Transverse colon (tissue), 4 donors: Measurements from ENCODE around the gene TTC36. TPM values are rescaled to one million over a fixed set of nuclear protein-coding genes. Genes with fewer than 3 reads are reported as not detected.
A peak's percentile ranks its signal among the peaks of the same experiment; 100 is the strongest.
"Not testable (repeated sequence)": the region's sequence is repeated elsewhere in the genome, so short reads cannot be mapped to it uniquely, and the experiment has no call there.

Experiments
- DNase-seq: peaks from one replicate; pipeline ENCODE4 v3.0.0-alpha.2; 2019
- H3K27ac ChIP-seq, 4 donors: fragments of 200-600 bp; sonication (generic); 2 replicates each; pipeline ENCODE4 v1.5.1; 2016 to 2018; ENCODE audit warnings: inconsistent platforms in 4 of 4
- H3K27me3 ChIP-seq: fragments of 200-600 bp; sonication (generic); 2 replicates; pipeline ENCODE4 v1.5.1; 2017; ENCODE audit warnings: inconsistent platforms
- H3K36me3 ChIP-seq, 4 donors: fragments of 200-600 bp; sonication (generic); 2 replicates each; pipeline ENCODE4 v1.5.1; 2017 to 2019; ENCODE audit warnings: inconsistent platforms in 4 of 4
- H3K4me1 ChIP-seq, 4 donors: fragments of 200-600 bp; sonication (generic); 2 replicates each; pipeline ENCODE4 v1.5.1; 2017 to 2020; ENCODE audit warnings: inconsistent platforms in 4 of 4
- H3K4me3 ChIP-seq, 4 donors: fragments of 200-600 bp; sonication (generic); 1 replicate in 1 of 4; 2 replicates in 3 of 4; pipeline versions ENCODE4 v1.5.1 to v1.6.1; 2017 to 2019; ENCODE audit warnings: inconsistent platforms in 4 of 4
- H3K9me3 ChIP-seq, 2 donors: fragments of 200-600 bp; sonication (generic); 2 replicates each; pipeline ENCODE4 v1.5.1; 2017 to 2019; ENCODE audit warnings: inconsistent platforms in 2 of 2
- CTCF ChIP-seq, 5 experiments: fragments of 200-600 bp in 3 of 5; fragments of 450-650 bp in 2 of 5; sonication (generic) in 3 of 5; IDR thresholded peaks; 1 replicate in 2 of 5; 2 replicates in 3 of 5; pipeline ENCODE4 v1.5.1; 2016 to 2017; ENCODE audit warnings: antibody characterized with exemption in 5 of 5, inconsistent platforms in 3 of 5, mild to moderate bottlenecking in 2 of 5, moderate library complexity in 1 of 5
- EP300 ChIP-seq: sonication (generic); formaldehyde crosslinking; IDR thresholded peaks from one replicate; pipeline ENCODE4 v1.6.1; 2017; ENCODE audit warnings: antibody characterized with exemption, low read depth
- POLR2A ChIP-seq: fragments of 450-650 bp; IDR thresholded peaks from one replicate; pipeline ENCODE4 v1.6.1; 2016; ENCODE audit warnings: antibody characterized with exemption, mild to moderate bottlenecking, moderate library complexity
- POLR2AphosphoS5 ChIP-seq, 3 donors: sonication (generic); formaldehyde crosslinking; IDR thresholded peaks; one replicate each; pipeline ENCODE4 v1.6.1; 2016; ENCODE audit warnings: antibody characterized with exemption in 3 of 3
- WGBS, 2 donors: methylation state at CpG; one replicate each; pipeline ENCODE4 v1.1.5; 2018; ENCODE audit warnings: low coverage in 1 of 2; 5-methylcytosine and 5-hydroxymethylcytosine counted together
- in situ Hi-C, 4 donors: fragments of 200-750 bp; cut with MboI; loops; one replicate each; pipeline versions ENCODE4 v1.15.0 to v1.15.1; 2017; ENCODE audit warnings: low sequenced_read_pairs in 3 of 4, low pct_ligation_motif_present in 1 of 4, low pct_unique_long_range_greater_than_20kb in 1 of 4
- intact Hi-C: fragments of 100-400 bp; cut with DNase I; formaldehyde crosslinking; loops from one replicate; pipeline ENCODE4 v1.15.1; 2023; ENCODE audit warnings: low total_unique reads
- total RNA-seq, 4 donors: library from RNA; depleted of rRNA; stranded (reverse); fragments of >200 nt; gene quantifications; one replicate each; pipeline ENCODE4 v1.1.0, GENCODE V29; 2016

Gene TTC36
- total RNA-seq, 4 donors from 2014 or later, result 2.2 to 17.9 TPM; not detected in 2

- Histone ChIP-seq H3K9me3 (no peaks in the 10 kb centered on the region), H3K27ac (peak overlapping the region in 3 of 4 donors; percentile 95 to 99 (median 99)), H3K4me1 (peaks cover 11 to 36% (median 31%) of the 10 kb centered on the region in 4 donors), H3K36me3 (no peaks in the 10 kb centered on the region), H3K4me3 (no peak overlapping the region), H3K27me3 (no peaks in the 10 kb centered on the region)
- TF ChIP-seq POLR2A, result no peak
- no peak for TF ChIP-seq EP300
- TF ChIP-seq CTCF (IDR thresholded peaks at IDR 0.05), result no peak
- no peak for TF ChIP-seq POLR2AphosphoS5 (IDR thresholded peaks at IDR 0.05)
- in situ Hi-C loops (no loop called here), intact Hi-C loops (no loop called here)
- no peak for DNase-seq
- WGBS, 2 donors, result 100% methylated on average over 1 of the region's 1 CpG; no CpG with 5 or more reads in 1 of the 2 donors
Measured at GRCh38 chr11:118570787-118571186, 43.5 kb downstream of the TTC36 start.

- in situ Hi-C loops, H3K9me3 ChIP-seq: not testable (repeated sequence)
- TF ChIP-seq CTCF (IDR thresholded peaks at IDR 0.05), result peak in 1 of 5 experiments; percentile 13
Measured at GRCh38 chr11:118571701-118572060, 44.4 kb downstream of the TTC36 start.

GRCh38 chr11:118572061-118572980, 45.0 kb downstream of the TTC36 start, which contains the start of gene ARCN1:
ARCN1 (plus strand) TSS chr11:118572409; CDS start chr11:118572548, 139 bp downstream.
- Histone ChIP-seq H3K27me3 (no peaks in the 10 kb centered on the region), H3K4me3 (peak within 1 kb of the TSS; percentile 81 to 99 (median 96)), H3K27ac (peak within 1 kb of the TSS; percentile 95 to 99 (median 99)), H3K36me3 (no peaks in the 10 kb centered on the region), H3K9me3 (no peaks in the 10 kb centered on the region), H3K4me1 (peaks cover 11 to 49% (median 36%) of the 10 kb centered on the region in 4 donors)
- TF ChIP-seq CTCF (IDR thresholded peaks at IDR 0.05) (peak in 1 of 5 experiments; percentile 6), POLR2A (peak; percentile 53), EP300 (no peak), POLR2AphosphoS5 (IDR thresholded peaks at IDR 0.05) (peak; percentile 44 to 76 (median 69))
- in situ Hi-C loops, result no loop called here
- intact Hi-C loops, result no loop called here
- DNase-seq, result peak; percentile 82
- WGBS, 2 donors, result 0 to 1% methylated on average over 7 to 38 of the region's 55 CpGs

More at GRCh38 chr11:118571701-118572060, 44.4 kb downstream of the TTC36 start:
- H3K27me3 ChIP-seq, intact Hi-C loops, H3K36me3 ChIP-seq: not testable (repeated sequence)
- H3K4me3 ChIP-seq, result peak overlapping the region; percentile 81 to 99 (median 96)
- H3K27ac ChIP-seq, result peak overlapping the region; percentile 95 to 99 (median 99)
- peak; percentile 21 for DNase-seq
- 4 to 5% methylated on average over 14 to 15 of the region's 15 CpGs for WGBS, 2 donors
- H3K4me1 ChIP-seq, result peaks cover 11 to 43% (median 33%) of the 10 kb centered on the region in 4 donors

GRCh38 chr11:118572981-118573550, 45.8 kb downstream of the TTC36 start:
- Histone ChIP-seq H3K27ac (peak overlapping the region; percentile 95 to 99 (median 99)), H3K27me3 (no peaks in the 10 kb centered on the region), H3K9me3 (no peaks in the 10 kb centered on the region), H3K4me1 (peaks cover 11 to 56% (median 36%) of the 10 kb centered on the region in 4 donors), H3K36me3 (no peaks in the 10 kb centered on the region), H3K4me3 (peak overlapping the region; percentile 81 to 99 (median 96))
- DNase-seq, result no peak
- in situ Hi-C loops, result no loop called here
- no peak for TF ChIP-seq POLR2A
- TF ChIP-seq CTCF (IDR thresholded peaks at IDR 0.05), result no peak
- peak in 1 of 3 donors; percentile 13 for TF ChIP-seq POLR2AphosphoS5 (IDR thresholded peaks at IDR 0.05)
- no peak for TF ChIP-seq EP300
- WGBS, 2 donors, result 3 to 5% methylated on average over 3 to 10 of the region's 10 CpGs
- intact Hi-C loops, result no loop called here
